ENCODE results near the gene ZNF219.

Gene ZNF219

DNA sequence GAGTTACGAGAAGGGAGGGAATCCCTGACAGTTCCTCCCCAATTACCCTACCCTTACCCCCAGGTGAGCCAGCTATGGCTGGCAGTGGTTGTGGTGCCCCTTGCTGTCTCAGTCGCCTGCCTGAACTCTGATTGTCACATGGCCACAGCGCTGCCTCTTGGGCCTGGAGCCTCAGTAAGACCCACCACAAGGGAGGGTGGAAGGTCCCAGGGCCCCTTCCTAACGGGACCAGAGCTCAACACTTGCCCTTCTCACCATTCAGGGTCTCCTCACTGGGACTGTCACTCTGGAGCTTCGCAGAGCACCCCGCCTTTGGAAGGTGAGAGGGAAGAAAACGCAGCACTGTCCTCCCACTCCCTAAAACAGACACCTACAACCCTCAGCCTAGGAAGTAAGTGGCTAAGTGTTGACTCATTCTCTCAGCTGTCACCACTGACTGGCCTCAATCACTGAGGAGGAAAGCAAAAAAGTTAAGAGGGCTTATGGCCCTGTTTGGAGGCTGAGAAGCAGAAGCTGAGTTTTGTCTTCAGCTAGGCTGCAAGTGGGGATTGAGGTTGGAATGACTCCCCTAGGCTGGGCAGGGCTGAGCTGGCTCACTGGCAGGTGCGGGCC is 3.5 kb upstream of the ZNF219 start:
- DNase-seq: no peak

DNA sequence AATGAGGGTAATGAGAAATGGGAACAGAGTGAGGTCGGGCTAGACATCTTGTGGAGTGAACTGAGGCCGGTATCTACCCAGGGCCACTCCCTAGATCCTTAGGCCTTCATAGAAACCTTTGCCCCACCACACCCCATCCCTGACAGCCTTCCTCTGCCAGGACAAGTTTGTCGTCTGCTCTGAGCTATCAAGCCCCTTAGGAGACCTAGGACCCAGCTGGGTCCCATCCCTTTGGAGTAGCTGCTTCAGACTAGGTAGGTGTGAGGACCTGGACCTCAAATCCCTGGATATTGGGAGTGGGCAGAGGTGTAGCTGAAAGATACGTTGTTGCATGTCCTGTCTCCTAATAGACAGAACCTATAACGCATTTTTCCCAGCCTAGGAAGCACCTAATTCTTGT is 2.5 kb upstream of the ZNF219 start, which contains the start of gene TMEM253:
Gene TMEM253, plus strand, starts transcription at position 136 of the 400 bp plus-strand sequence. CDS start 278 bp downstream, outside the sequence.
- DNase-seq: no peak

DNA sequence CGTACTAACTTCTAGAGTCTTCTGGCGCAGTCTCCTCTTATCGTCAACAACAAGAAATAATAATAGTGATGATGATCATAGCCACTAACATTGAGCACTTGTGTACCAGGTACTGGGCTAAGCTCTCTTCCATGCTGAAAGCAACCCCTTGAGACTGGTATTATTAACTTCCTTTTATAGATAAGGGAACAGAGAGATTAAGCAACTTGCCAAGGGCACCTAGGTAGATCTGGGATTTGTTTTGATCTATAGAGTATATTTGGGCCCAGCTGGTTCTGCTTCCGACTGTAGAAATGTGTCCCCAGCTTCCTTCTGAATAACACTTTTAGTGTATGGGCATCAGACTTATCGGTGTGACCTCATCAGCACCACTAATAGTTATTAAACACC is 1.1 kb upstream of the ZNF219 start:
- DNase-seq: no peak

DNA sequence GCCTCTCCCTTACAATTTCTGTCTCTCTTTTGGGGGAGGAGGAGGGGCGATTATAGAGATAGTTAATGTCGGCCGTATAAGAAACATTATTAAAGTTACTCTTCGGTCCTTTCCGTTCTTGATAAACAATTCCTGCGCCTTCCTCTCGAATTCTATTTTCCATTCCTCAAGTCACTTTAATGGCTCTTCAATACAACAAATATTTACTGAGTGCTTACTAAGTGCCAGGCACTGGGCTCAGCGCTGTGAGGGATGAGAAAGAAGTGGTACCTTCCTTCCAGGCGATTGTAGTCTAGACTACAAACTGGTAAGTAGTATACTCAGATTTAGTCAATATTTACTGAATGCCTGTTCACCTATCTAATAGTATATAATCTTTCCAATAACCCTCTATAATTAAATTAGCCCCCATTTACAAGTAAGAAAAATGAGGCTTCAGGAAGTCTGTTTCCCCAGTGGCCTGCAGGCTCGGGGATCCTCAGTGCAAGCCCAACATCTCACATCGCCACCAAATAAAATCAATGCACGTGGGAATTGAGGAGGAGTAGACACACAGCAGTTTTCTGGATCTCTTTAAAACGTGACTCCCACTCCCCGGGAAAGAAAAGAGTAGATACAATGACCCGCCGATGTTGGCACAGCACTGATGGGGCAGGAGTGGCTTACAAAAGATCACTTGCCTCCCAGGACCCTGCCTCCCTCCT is 589 bp upstream of the ZNF219 start:
- DNase-seq: no peak

- no peak for DNase-seq
These were observed 799 bp downstream of the ZNF219 start for GRCh38 chr14:21097636-21098075.

GRCh38 chr14:21096978-21097635 is 1.3 kb downstream of the ZNF219 start:
- DNase-seq: no peak

DNA sequence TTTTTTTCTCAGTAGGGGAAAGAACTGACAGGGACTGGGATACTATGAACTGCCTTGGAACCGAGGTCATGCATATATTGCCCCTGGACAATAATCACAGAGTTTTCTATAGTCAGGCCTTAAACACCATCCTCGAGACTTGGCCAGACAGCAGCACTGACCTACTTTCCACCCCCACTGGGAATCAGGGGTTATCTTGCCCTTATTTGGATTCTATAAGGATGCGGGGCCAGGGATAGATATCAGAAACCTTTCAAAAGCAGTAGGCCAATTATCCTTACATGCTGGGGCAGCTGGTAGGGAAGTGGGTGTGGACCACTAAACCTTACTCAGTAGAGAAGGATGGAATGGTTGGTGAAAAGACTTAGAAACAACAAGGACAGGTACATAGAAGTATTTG is 2.0 kb downstream of the ZNF219 start:
- DNase-seq: no peak

DNA sequence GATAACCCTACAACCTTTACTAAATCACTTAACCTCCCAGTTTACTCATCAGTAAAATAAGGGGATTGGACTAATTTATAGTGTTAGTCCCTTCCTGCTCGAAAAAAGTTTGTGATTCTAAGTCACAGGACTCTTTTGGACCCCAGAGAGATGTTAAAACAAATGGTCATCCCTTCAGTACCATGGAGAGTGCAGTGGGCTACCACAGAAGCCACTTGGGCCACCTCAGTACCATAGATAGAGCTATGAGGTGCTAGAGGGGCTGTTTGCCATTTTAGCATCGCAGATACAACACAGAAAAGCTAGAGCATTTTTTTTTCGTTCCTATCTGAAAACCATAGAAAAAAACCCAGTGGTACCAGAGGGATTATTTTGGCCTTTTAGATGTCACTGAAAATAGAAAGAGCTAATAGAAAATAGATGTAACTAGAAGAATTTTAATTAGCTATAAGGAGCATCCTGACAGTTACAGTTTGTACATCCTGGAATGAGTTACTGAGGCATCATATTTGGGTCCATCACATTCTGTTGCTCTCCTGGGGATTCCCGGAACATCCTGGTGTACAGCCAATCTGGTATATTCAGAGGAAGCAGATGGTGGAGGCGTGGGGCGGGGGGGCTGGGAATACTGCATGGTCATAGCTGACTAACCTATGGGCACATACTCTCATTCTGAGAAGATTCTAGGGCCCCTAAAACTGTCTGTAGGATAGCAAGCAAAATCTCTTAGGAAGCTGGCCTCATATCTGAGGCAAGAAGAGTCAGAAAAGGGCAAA is 2.8 kb downstream of the ZNF219 start:
- DNase-seq: no peak

DNA sequence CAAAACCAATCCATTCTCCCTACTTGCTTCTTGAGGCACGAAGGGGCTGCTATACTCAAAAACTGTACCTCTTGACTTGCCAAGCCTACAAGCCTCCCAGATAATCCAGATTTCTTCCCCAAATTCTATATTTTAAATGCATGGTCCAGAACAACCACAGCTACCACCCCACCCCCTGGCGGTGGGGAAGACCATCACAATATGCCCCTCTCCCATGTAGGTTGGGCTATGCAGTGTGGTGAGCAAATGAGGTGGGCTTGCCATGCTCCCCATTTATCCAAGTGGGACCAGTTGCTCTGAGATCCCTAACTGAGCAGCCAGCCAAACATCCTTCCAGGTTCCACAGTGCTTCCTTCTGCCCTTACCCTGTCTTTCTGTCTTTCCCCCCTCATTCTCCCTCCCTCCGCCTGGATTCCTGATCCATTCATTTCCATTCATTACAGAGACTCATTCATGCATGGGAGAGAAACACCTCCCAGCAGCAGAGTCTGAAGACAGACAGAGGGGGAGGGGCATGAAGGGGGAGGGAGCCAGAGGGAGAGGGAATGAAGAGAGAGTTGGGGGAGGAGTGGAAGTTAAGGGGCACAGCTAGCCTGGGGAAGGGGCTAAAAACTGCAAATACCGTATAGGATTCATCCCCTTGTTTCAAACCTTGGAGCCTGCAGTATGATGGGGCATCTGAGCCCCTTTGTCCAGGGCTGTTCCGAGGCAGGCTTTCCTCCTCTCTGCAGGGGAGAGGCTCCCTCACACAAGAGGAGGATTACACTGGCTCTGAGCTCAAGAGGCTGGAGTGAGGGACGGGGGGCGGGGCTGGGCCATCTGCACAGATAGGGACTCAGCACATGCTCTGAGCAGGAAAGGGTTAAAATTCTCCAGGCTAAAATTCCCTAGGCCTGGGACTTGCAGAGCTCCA is 4.4 kb downstream of the ZNF219 start:
- peak; percentile 93 to 94 for DNase-seq

- no peak for DNase-seq
These were observed 5.4 kb downstream of the ZNF219 start for GRCh38 chr14:21093018-21093417.

DNA sequence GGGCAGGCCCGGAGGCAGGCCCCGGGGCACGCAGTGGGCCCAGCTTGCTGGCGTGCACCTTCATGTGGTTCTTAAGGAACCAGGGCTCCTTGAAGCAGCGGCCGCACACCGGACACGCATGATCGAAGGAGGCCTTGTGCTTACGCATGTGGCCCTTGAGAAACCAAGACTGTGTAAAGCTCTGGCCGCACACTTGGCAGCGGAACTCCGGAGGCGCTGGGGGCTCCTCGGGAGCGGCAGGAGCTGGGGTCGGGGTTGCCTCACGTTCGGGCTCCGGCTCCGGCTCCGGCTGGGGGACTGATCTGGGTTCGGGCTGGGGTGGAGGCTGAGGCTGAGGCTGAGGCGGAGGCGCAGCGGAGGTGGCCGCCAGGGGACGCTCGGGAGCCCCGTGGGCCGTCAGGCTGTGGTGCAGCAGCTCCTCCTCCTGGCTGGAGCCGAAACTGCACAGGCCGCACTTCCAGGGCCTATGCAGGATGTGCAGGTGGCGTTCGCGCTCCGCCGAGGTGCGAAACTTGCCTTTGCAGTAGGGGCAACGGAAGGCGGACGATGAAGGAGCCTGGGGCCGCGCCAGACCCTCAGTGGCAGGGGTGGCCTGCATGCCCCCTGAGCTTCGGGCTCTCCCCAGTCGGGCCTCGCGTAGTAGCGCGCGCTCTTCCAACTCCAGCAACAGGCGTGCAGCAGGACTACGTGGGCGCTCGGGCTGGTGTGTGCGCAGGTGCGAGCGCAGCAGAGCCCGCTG is 6.0 kb downstream of the ZNF219 start:
- peak; percentile 70 to 72 for DNase-seq

DNA sequence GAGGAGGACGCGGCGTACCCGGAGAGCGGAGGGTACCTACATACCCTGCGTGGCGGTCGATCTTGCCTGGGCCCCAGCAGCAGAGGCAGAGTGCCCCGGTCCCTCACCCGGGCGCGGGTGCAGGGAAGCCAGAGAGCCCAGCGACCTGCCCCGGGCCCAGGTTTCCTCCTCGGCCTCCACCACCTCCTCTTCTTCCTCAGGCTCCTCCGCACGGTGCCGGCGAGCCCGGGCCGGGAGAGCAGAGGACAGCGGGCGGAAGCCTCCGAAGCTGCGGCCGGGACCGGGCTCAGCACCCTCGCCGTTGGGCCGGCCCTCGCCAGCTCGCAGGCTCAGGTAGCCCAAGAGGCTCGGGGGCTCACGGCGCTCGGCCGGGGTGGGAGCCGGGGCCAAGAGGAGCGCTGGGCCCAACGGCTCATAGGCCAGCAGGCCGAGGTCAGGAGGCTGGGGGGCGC is 6.6 kb downstream of the ZNF219 start:
- no peak for DNase-seq

DNA sequence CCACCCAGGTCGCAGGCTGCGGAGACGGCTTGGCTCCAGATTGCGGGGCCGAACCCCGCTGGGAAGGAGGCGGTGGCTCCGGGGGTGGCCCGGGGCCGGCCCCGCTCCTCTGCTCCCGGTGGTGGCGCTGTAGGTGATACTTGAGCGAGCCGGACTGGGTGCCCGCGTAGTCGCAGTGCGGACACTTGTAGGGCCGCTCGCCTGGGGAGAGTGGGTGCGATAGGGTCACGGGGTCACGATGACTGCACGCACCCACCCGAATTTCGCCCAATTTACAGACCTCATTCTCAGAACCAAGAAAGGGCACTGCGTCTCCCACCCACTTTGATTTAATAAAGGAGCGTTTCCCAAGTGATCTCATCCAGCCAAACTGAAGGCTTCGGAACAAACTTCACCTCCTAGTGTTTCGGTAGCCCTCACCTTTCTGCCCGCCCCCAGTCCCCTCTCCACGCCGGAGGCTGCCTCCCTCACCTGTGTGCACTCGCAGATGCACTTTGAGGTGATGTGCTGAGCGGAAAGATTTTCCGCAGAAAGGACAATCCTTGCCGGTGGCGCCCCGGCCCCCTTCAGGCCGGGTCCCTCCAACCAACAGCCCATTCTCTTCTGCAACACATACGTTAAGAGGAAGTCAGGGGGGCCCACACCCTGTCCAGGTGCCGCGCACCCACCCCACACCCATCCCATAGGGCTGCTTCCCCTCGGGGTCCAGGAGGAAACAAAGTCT is 7.4 kb downstream of the ZNF219 start:
- DNase-seq: no peak

DNA sequence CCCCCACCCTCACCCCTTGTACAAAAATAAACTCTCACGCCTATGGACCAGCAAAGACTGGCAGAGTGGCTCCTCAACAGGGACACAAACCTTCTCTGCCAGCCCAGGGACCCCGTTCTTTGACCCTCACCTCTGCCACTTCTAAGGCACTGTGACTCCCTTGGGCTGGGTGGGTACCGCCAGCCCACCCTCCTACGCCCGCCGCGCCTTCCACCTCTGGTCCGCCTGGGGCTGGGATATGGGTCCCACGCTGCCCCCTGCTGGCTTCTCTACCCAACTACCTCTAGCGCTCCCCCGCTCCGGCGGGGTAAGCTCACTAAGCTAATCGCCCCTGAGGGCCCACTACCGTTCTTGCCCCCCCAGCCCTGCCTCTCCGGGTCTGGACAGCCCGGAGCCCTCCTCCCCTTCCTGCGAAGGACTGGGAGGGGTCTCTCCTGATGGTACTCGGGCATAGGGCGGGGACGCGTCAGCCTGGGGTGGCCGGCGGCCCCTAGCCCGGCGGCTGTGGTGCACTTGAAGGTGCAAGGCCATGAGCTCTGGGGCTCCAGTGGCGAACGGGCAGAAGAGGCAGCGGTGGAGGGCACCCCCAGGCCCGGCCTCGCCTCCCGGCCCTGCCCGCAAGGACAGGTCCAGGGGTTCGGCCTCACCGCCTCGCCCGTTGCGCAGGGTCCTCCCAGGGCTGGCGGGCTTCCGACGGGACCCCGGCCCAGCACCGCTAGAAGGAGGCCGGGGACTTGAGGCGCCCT is 8.1 kb downstream of the ZNF219 start:
- DNase-seq: no peak

- no peak for DNase-seq
These were observed 8.6 kb downstream of the ZNF219 start for GRCh38 chr14:21089877-21090193.

- DNase-seq: no peak
These were observed 9.2 kb downstream of the ZNF219 start for GRCh38 chr14:21089271-21089670.

DNA sequence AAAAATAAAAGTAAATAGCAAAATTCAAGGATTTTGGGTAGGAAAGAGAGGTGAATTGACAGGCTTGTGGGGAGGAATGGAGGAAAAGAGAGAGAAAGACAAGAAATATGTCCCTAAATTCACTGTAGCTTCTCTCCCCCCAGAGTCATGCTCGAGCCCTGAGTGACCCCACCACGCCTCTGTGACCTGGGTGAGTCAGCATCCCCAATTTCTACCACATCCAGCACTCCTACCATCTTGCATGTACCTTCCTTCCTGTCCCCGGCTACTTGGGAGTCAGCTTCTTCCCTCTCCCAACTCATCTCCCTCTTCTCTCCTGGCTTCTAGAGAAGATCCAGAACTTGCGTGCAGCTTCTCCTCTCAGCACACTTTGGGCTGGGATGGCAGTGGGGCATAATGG is 9.8 kb downstream of the ZNF219 start:
- no peak for DNase-seq

GRCh38 chr14:21087294-21088091 is 11.0 kb downstream of the ZNF219 start:
- DNase-seq: no peak

- no peak for DNase-seq
These were observed 11.6 kb downstream of the ZNF219 start for GRCh38 chr14:21086908-21087293.
